ENCODE results near the gene EPB41L4B.

Gene EPB41L4B

DNA sequence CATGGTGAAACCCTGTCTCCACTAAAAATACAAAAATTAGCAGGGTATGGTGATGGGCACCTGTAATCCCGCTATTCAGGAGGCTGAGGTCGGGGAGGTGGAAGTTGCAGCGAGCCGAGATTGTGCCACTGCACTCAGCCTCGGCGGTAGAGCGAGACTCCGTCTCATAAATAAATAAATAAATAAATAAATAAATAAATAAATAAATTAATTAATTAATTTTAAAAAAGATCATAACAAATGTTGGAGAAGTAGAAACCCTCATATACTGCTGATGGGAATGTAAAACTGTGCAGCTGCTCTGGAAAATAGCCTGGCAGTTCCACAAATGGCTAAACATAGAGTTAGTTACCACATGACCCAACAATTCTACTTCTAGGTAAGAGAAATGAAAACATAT lies 39.3 kb downstream of the EPB41L4B start:
- peaks cover 7% of the 10 kb centered on the region; the same call in 1 of the 2 replicates for H4K20me1 ChIP-seq (ENCODE audit: insufficient read depth, low read length)
- H3K9ac ChIP-seq (ENCODE audit: low read length), result no peak overlapping the region
- peaks cover 6% of the 10 kb centered on the region; the same call in 1 of the 2 replicates for H3K79me2 ChIP-seq (ENCODE audit: low read length)
- H2AFZ ChIP-seq (ENCODE audit: low read depth, low read length), result no peak overlapping the region
- H3K36me3 ChIP-seq (replicated peaks; ENCODE audit: low read depth, low read length), result no peaks in the 10 kb centered on the region
- no peak overlapping the region for H3K27ac ChIP-seq (ENCODE audit: low read length)
- no peaks in the 10 kb centered on the region for H3K27me3 ChIP-seq (ENCODE audit: low read depth, low read length)
- TF ChIP-seq EZH2phosphoT487 (IDR thresholded peaks at IDR 0.05; ENCODE audit: low read depth) (no peak), CTCF (IDR thresholded peaks at IDR 0.05; ENCODE audit: low read depth, low read length) (no peak)
- H3K4me1 ChIP-seq (ENCODE audit: low read length), result no peaks in the 10 kb centered on the region
- H3K4me3 ChIP-seq (ENCODE audit: low read length), result no peak overlapping the region
- no peaks in the 10 kb centered on the region for H3K9me3 ChIP-seq (ENCODE audit: insufficient read depth, low read length)
- no peak overlapping the region for H3K4me2 ChIP-seq (ENCODE audit: low read length)

DNA sequence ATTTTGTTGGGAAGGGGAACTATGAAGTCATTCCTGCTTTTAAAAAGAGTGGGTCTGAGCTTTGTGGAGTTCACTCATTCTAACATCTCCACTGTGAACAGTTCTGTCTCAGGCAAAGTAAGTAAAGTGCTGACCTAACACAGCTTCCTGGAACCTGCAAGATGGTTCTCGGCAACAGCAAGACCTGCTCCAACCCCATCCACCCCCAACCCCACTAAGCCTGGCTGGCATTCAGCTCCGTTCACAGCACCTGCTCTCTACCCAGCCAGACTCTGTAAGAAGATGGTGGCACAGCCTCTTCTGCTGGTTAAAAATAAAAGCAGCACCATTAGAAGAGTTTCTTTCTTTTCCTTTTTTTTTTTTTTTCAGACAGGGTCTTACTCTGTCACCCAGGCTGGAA lies 42.0 kb downstream of the EPB41L4B start:
- H3K4me3 ChIP-seq (ENCODE audit: low read length), result no peak overlapping the region
- no peaks in the 10 kb centered on the region for H3K9me3 ChIP-seq (ENCODE audit: insufficient read depth, low read length)
- peaks cover 3% of the 10 kb centered on the region; the same call in 1 of the 2 replicates for H4K20me1 ChIP-seq (ENCODE audit: insufficient read depth, low read length)
- H3K79me2 ChIP-seq (ENCODE audit: low read length), result no peaks in the 10 kb centered on the region
- no peak overlapping the region for H3K9ac ChIP-seq (ENCODE audit: low read length)
- no peaks in the 10 kb centered on the region for H3K4me1 ChIP-seq (ENCODE audit: low read length)
- no peak overlapping the region for H3K4me2 ChIP-seq (ENCODE audit: low read length)
- no peak overlapping the region for H3K27ac ChIP-seq (ENCODE audit: low read length)
- no peaks in the 10 kb centered on the region for H3K27me3 ChIP-seq (ENCODE audit: low read depth, low read length)
- TF ChIP-seq EZH2phosphoT487 (IDR thresholded peaks at IDR 0.05; ENCODE audit: low read depth), result no peak
- no peak for TF ChIP-seq CTCF (IDR thresholded peaks at IDR 0.05; ENCODE audit: low read depth, low read length)
- H3K36me3 ChIP-seq (replicated peaks; ENCODE audit: low read depth, low read length), result no peaks in the 10 kb centered on the region
- no peak overlapping the region for H2AFZ ChIP-seq (ENCODE audit: low read depth, low read length)

- Histone ChIP-seq H3K9me3 (ENCODE audit: insufficient read depth, low read length) (no peaks in the 10 kb centered on the region), H4K20me1 (ENCODE audit: insufficient read depth, low read length) (peaks cover under 1% of the 10 kb centered on the region; the same call in 1 of the 2 replicates), H2AFZ (ENCODE audit: low read depth, low read length) (no peak overlapping the region), H3K27ac (ENCODE audit: low read length) (no peak overlapping the region), H3K79me2 (ENCODE audit: low read length) (no peaks in the 10 kb centered on the region), H3K9ac (ENCODE audit: low read length) (no peak overlapping the region), H3K4me2 (ENCODE audit: low read length) (no peak overlapping the region), H3K4me1 (ENCODE audit: low read length) (no peaks in the 10 kb centered on the region), H3K36me3 (replicated peaks; ENCODE audit: low read depth, low read length) (no peaks in the 10 kb centered on the region), H3K27me3 (ENCODE audit: low read depth, low read length) (no peaks in the 10 kb centered on the region), H3K4me3 (ENCODE audit: low read length) (no peak overlapping the region)
- no peak for TF ChIP-seq EZH2phosphoT487 (IDR thresholded peaks at IDR 0.05; ENCODE audit: low read depth)
- no peak for TF ChIP-seq CTCF (IDR thresholded peaks at IDR 0.05; ENCODE audit: low read depth, low read length)
Measured at GRCh38 chr9:109278216-109278615, 42.6 kb downstream of the EPB41L4B start.

DNA sequence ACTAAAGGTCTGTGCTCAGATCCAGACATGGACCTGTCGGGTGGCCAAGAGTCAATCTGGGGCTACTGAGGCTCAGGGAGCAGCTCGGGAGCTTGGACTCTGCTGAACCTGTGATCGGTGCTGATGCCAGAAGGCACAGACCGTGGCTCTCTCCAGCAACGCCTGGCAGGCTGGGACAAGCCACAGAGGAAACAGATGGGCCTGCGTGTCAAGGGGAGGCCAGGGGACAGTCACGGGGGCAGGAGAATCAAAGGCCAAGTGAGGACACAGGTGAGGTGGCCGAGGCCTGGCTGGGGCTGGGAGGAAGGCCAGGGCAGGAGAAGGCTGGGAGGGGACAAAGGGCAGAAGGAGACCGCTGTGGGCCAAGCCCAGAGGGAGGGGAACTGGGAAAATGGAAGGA lies 43.4 kb downstream of the EPB41L4B start:
- no peak overlapping the region for H3K9ac ChIP-seq (ENCODE audit: low read length)

More for the DNA sequence above, 43.4 kb downstream of the EPB41L4B start:
- Histone ChIP-seq H3K4me2 (ENCODE audit: low read length) (no peak overlapping the region), H3K36me3 (replicated peaks; ENCODE audit: low read depth, low read length) (no peaks in the 10 kb centered on the region), H3K4me3 (ENCODE audit: low read length) (no peak overlapping the region), H4K20me1 (ENCODE audit: insufficient read depth, low read length) (no peaks in the 10 kb centered on the region), H3K27ac (ENCODE audit: low read length) (no peak overlapping the region), H3K9me3 (ENCODE audit: insufficient read depth, low read length) (no peaks in the 10 kb centered on the region), H2AFZ (ENCODE audit: low read depth, low read length) (no peak overlapping the region), H3K27me3 (ENCODE audit: low read depth, low read length) (no peaks in the 10 kb centered on the region), H3K4me1 (ENCODE audit: low read length) (no peaks in the 10 kb centered on the region), H3K79me2 (ENCODE audit: low read length) (no peaks in the 10 kb centered on the region)
- no peak for TF ChIP-seq EZH2phosphoT487 (IDR thresholded peaks at IDR 0.05; ENCODE audit: low read depth)
- TF ChIP-seq CTCF (IDR thresholded peaks at IDR 0.05; ENCODE audit: low read depth, low read length), result no peak
